Putamen (tissue), 1 donor: Measurements from ENCODE around the gene IRAK4.

ENCODE experiments used
- DNase-seq: peaks from one replicate; pipeline ENCODE4 v3.0.0-alpha.2; 2016; ENCODE audit warnings: low spot score

The IRAK4 gene

DNA sequence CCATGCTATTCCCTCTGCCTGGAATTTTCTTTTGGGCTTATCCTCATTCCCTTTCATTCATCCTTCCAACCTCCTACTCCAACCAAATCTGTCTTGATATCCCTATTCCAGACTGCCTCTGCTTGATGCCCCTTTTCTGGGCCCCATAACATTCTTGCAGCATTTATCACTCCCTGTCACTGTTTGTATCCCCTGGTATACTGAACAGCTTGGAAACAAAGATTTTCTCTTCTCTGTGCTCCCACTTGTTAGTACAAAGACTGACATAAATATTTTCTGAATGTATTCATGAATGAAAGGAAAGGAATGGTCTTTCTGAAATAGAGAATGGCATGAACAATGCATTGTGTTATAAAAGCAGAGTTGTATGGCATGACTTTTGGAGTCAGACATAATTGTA is 7.5 kb downstream of the IRAK4 start:
- DNase-seq = no peak

DNA sequence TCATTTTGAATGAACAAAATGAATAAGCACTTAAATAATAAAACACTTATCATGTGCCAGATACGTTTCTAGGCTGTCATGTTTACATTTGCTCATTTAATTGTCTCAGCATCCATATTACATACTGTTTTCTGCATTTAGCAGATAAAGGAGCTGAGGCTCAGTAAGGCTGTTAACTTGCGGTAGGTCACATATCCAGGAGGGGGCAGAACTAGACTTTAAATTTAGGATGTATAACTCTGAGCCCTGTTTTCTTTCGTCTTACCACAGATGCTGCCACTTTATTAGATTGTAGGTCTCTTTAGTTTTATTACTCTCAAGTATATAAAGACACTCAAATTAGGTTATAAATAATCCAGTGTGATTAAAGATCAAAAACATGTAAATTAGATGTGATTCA is 17.7 kb downstream of the IRAK4 start:
- DNase-seq = no peak

DNA sequence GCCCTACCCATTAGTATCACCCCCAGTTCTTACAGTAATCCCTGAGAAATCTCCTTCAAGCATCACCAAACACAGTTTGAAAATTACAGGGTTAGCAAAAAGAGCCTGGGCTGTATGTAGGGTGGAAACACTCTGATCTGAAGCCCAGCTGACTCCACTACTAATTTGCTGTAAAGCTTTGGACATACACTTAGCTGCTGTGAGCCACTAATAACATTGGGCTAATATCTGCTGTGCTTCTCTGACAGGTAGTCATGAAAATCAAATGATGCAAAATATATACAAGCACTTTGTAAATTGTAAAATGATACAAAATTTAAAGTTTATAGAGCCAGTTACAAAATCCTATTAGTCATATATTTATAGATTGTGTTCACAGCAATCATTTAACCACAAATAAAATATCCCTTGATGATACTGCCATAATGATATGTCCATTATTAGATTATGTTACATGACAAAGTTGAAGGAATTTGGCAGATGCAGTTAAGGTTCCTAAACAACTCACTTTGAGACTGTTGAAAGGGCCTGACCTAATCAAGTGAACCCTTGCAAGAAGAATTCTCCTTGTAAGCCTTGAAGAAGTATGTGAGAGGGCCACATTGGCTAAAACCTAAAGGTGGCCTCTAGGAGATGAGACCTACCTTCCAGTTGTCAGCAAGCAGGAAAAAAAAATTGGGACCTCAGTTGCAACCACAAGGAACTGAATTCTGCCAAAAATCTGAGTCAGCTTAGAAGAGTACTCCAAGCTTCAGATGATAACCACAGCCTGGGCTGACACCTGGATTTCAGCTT is 28.3 kb downstream of the IRAK4 start:
- DNase-seq = no peak

DNA sequence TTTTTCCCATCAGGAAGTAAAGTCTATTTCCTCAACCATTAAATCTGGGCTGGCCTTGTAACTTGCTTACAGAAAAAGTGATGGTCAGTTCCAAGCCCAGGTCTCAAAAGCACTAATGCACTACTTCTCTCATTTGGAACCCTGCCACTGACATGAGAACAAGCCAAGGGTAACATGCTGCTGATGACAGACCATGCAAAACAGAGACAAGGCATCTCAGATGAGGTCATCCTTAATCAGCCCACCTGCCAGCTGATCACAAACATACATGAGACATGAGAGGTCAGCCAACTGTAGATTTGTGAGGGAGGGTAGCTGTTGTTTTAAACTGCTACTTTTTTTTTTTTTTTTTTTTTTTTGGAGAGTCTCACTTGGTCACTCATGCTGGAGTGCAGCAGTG is 31.2 kb downstream of the IRAK4 start:
- DNase-seq = no peak

DNA sequence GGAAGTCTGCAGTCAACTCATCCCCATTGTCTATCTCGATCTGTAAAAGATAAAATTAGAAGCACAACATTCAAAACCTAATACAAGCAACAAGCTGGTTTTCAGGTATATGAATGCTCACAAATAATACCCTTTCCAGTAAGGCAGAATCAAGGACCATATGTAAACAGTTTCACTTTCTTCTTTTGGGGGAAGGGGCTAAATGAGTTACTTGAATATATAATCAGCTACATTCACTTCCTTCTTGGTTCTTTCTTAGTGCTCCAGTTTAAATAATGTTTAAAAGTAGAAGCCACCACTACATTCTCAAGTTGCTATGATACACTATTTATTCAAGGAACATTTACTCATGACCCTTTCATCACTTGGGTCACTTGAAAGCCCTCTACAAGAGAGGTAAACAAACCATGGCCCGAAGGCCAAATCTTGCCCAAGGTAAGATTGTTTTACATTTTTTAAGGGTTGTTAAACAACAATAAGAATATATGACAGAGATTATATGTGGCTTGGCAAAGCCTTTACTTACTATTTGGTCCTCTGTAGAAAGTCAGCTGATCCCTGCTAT is 37.0 kb downstream of the IRAK4 start:
- DNase-seq = no peak

DNA sequence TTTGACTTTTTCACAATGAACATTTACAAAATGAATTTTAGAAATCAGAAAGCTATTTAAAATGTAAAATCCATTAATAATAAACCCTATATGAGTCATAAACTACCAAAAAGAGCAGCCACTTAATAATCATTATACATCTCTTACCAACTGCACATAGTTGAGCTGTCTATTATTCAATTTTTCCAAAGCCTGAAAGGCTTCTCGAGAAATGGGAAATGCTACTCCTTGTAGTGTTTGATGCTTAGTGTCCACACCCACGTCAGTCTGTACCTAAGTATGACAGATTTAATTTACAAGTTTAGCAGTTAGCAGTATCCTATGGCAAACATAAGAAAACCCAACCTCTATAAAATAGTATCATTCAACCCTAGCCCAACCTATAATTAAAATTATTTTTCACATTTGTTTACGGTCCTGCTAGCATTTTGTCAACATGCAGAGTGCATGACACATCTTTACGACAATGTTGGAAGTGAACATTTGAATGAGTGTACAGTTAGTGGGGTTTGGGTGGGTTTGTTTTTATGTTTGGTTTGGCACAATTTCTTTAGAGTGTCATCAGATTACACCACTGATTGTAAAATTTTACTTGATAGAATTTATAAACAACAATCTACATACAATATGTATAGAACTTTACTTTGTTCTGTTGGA is 38.9 kb downstream of the IRAK4 start:
- no peak for DNase-seq

DNA sequence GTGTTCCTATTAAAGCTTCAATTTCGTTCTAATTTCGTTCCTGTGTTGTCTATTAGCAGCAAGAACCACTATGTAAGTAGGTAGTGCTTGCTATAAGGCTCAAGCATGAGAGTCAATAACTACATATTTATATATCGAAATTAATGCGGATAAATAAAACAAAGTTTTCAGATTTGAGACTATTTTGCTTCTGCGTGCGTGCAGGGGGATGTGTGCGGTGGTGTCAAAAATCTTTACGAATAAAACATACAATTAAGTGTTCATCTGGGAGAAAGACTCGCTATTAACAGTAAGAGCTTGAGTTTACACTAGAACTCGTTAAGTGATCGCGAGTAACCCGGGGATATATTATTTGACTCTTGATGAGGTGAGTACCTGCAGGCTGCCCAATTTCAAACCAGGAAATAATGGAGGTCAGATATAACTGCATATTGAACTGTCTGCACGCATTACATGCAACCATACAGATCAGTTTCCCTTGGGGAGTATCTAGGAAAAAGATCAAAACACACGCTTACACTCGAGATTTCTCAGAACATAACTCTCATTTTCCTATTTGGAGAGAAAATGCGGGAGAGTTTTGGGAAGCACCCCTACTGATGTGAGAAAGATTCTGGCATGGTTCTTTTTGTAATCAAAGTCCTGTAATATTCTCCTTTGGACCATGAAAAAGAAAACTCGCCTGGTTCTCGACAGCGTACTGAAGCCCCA is 46.6 kb downstream of the IRAK4 start:
- DNase-seq = peak; percentile 5

DNA sequence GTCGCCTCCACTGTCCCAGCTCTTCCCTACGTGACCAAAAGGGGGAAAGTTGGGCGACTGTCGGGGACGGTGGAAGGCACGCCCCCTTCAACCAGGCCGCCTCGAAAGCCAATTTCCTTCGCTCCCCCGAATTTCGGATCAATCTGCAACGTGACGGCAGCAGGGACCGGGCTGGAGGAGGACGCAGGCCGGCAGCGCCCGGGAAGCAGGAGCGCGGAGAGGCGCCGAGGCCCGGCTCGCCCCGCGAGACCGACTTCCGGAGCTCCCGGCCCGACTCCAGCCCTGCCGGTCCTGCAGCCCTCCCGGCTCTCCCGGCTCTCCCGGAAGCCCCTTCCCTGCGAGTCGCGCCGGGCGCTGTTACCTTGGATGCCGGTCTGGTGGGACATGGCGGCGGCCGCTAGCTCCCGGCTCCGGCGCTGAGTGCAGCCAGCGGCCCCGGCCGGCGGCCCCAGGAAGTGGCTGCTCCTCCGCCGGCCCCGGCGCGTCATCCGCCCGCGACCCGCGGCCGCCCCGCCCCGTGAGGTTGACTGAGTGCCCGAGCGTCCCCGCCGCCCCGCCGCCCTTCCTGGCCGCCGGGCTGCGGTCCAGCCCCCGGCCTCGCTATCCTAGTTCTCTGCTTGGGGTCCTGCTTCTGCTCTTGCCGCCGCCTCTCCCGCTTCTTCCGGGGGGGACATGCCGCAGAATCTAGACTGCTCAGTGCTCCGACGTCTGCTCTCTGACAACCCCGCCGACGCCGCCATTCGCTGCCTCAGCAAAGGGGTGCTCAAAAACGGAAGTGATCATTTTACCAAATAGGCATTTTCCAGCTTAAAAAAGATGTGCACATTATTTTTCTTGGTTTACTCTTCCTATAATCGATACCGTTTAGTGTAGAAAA is 47.3 kb downstream of the IRAK4 start, which contains the start of gene TWF1:
Gene TWF1, minus strand, starts transcription at position 458 of the 877 bp plus-strand sequence. Its CDS starts 72 bp downstream, at position 386.
- peak; percentile 85 for DNase-seq

DNA sequence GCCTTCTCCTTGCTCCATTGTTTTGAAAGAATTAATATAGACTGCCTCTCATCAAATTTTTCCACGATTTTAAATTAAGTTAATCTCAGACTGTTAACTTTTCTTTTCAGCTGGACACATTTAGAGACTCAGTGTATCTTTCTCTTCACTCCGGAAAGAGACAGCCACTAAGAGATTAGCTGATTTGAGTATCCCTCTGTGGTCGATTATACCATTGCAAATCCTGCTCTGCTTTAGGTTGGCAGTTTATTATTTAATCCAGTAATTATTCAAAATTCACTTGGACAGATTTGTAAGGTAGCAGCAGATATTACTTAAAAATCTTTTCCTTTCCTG is 48.0 kb downstream of the IRAK4 start:
- no peak for DNase-seq

DNA sequence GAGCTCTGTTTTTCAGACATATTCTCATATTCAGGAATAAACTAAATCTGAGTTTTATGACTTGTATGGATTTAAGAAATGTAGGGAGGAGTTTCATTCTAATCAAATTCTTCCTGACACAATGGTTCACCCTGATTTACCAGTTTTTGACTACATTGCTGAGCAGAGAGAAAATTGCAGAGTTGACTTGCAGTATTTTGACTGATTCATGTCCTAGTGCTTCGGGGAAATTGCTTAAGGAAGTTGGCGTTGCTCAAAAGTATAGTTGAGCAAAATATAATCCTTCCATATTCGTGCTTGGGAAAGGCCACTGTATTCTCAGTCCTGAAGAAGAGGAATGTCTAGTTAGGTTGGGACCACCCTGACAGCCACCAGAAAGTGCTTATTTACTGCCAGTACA is 48.6 kb downstream of the IRAK4 start:
- no peak for DNase-seq

DNA sequence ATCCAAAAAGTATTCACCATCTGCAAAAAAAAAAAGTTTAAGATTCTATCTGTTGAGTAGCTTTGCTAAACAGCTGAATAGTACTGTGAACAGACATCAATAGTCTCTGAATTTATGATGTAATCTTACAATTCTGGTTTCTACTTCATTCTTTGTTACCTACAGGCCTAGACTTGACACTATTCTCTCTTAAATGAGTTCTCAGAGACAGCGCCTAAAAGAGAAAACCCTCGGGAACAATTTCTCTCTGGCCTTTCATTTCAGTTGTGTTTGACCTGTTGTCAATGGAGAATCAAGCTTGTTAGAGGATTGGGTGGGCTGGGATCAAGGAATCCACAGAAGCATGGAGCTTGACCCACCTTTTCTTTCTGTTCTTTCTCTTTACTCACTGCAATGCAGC is 53.3 kb downstream of the IRAK4 start:
- no peak for DNase-seq

DNA sequence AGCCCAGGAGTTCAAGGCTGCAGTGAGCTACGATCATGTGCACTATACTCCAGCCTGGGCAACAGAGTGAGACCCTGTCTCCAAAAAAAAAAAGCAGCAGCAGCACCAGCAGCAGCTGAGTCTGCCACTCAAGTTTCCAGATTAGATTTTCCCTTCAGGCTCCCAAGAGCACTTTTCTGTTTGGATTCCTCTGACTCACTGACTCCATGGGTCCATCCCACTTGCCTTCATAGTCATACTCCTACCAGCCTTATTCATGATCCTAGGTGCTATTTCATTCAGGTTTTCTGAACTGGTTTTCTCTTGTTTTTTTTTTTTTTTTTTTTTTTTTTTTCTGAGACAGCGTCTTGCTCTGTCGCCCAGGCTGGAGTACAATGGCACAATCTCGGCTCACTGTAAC is 54.2 kb downstream of the IRAK4 start:
- no peak for DNase-seq

DNA sequence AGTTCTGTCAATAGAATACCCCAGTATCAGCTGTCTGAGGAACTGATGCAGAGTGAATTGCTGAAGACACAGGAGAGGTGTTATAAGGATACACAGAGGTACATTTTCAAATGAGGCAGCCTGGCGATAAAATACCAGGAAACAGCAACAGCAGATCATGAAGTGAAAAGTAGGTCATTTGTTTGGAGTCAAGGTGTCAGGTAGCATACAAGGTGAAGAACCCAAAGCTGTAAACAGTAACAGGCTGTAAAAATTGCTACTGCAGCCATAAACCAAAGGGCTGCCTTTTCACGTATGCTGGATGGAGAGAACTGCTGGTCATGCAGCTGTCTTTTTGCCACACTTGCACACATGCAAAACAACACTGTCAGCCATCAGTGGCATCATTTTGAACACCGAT is 56.7 kb downstream of the IRAK4 start:
- no peak for DNase-seq

DNA sequence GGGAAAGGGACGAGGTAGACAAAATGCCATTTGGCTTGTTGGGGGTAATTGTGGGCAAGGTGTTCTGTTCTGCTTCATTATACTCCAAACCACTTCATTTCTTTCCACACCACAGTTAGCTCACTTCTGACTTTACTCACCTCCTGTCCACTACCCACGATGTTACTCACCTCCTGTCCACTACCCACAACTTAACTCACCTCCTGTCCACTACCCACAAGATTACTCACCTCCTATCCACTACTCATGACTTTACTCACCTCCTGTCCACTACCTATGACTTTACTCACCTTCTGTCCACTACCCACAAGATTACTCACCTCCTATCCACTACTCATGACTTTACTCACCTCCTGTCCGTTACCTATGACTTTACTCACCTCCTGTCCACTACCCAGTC is 57.4 kb downstream of the IRAK4 start:
- DNase-seq = no peak

DNA sequence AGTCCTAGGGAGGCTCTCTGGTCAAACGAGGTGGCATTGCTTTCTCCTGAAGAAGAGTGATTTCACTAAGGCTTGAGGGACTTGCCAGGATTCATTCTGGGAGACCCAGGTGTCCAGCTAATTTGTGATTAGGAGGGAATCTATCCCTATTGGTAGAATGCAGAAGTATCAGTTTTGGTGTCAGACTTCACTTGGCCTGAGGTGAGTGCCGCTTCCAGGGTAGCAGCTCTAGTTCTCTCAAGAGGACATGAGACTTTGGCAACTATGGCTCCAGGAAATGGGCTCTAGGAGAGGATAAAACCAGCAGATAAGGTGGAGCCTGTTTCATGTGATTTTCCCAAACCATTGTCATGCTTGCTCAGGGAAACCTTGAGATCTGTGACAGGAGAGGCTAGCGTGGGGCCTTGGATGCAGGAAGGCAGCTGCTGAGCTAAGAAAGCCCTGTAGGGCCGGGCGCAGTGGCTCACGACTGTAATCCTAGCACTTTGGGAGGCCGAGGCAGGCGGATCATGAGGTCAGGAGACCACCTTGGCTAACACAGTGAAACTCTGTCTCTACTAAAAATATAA is 65.5 kb downstream of the IRAK4 start:
- no peak for DNase-seq

DNA sequence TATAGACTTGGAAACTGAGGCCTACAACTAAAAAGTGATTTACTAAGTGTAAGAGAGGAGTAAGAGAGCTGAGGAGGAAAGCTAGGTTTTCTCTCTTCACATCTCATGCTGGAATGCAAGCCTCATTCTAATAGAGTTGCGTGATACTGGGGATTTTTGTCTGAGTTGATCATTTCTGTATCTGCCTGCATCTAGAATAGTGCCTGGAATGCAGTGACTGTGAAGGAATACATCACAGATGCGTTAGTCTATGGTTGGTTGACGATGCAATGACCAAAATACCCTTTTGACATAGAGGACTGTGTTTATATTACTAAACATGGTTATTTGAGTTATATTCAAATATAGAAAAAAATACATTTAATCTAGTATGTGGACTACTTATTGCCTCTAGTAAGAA is 67.9 kb downstream of the IRAK4 start:
- no peak for DNase-seq

DNA sequence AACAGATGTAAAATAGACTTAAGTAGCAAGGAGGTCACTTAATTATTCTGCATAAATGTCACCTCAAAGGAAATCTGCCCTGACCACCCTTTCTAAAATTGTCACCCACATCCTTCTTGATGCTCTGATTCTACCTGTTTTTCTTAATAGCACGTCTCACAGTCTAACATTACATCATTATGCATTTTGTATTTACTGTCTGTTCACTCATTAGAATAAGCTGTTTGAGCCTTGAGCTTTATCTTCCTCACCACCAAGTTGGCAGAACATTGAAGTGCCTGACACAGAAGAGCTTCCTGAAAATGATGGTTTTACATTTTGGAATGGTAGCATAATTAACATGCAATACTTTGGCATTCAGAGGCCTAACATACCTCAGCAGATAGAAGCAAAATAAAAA is 68.3 kb downstream of the IRAK4 start:
- no peak for DNase-seq

DNA sequence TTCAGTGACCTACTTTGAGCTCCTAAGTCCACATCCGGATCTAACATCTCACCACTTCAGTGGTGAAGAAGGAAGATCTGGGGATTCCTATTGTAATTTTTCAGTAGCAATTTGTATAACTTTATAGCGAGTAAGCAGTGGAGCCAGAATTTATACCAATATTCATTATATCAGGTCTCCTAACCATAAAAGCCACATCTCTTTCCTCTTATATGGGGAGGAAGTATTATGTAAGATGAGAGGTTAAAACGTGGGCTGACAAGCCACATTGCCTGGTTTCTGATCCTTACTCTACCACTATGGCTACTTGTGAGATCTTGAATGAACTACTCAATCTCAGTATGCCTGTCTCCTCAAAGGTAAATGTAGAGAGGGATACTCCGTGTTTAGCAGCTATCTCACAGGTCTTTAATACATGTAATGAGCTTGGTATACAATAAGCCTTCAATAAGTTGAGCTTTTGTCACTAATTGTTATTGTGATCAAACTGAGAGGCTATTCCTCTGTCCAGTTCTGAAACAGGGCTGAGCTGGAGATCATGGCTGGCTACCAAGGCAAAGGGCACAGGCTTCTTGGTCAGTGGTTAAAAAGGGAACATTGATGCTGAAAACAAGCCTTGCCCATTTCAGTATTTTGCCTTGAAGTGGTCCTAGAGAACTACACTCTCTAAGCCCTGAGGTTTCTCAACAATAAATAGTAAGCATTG is 73.9 kb downstream of the IRAK4 start:
- DNase-seq = no peak

DNA sequence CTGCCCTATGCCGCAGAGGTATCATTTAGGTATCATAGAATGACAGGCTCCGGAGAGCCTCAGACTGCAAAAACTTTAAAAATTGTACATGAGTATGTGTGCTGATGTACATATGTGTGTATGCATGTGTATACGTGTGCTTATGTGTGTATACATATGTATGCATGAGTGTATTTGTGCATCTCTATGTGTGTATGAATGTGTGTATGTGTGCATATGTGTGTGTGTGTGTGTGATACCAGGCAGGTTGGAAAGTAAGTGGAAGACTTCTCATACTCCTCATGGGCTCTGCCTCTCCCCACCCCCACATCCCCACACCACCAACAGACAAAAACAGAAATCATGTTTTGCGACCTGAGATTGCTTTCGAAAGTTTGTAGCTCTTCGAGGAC is 76.5 kb downstream of the IRAK4 start:
- no peak for DNase-seq

DNA sequence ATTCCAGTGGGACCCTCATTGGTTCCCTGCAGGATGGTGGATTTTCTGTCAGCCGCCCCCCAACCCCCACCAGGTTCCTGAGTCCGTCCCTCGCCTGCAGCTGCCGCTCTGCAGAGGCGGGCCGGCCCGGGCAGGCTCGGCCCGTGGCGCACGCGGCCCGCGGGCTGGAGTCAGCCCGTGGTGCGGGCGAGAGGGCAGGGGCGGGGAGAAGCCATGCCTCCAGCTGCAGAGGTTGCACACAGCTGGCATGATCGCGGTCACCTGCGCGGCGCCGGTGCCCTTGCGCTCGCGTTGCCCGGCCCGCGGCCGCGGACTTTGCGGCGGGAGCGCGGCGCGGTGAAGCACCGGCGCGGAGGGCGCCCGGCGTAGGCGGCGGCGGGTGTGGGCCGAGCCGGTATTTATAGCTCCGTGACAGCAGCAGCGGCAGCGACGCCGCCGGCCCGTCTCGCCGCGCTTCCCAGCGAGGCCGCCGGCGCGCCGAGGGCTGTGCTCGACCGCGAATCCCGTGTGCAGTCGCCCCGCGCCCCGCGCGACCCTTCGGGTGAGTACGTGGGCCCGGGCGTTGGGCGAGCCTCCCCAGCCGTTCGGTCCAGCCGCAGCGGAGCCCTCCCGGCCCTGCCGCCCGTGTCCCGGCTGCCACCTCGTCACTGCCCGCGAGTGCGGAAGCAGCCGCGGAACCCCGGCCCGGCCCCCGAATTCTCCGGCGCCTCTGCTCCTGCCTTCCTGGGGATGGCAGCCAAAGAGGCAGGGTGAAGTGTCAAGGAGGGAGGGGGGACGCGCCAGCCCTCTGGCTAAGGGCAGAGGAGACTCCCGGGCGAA is 77.1 kb downstream of the IRAK4 start, which contains the start of gene TMEM117:
Gene TMEM117, plus strand, starts transcription at position 426 of the 819 bp plus-strand sequence.
- peak; percentile 48 for DNase-seq
